HG02885 (cell line): Measurements from ENCODE around the gene KRTCAP2.

ENCODE experiments used
- ATAC-seq: cut with Tn5 transposase; IDR thresholded peaks from one replicate; pipeline ENCODE4 v1.9.1; 2021; ENCODE audit warnings: mild to moderate bottlenecking; ENCODE audit not compliant: unreplicated experiment, poor library complexity

Gene KRTCAP2

DNA sequence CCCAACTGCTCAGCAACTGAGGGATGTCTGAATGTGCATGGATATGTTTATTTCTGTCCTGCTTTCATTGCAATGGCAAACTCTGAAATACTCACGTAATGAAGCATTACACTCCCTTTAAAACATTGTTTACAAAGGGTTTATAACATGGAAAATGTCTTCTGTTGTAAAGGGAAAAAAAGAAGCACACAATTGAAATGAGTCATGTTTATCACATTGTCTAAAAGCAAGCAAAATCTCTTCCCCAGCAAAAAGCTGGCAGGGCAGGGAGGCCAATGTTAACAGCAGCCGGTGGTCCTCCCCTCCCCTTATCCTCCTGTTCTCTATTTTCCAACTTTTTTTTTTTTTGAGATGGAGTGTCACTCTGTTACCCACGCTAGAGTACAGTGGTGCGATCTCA, 49.3 kb downstream of the KRTCAP2 start:
- ATAC-seq: no peak

DNA sequence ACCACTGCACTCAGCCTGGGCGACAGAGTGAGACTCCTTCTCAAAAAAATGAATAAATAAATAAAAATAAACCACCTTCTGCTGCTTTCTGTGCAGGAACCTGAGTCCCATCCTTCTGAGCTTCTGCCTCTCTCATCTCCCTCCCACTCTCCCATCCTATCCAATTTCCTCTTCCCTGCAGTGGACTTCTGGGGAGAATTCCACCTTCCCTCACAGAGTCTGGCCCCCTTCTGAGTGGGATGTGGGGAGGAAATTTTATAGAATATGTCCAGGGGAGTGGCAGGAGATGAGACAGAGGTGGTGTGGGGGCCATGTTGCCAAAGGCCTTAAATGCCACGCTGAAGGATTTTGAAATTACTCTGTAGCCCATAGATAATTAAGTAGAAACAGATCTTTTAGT, 50.8 kb downstream of the KRTCAP2 start:
- no peak for ATAC-seq

DNA sequence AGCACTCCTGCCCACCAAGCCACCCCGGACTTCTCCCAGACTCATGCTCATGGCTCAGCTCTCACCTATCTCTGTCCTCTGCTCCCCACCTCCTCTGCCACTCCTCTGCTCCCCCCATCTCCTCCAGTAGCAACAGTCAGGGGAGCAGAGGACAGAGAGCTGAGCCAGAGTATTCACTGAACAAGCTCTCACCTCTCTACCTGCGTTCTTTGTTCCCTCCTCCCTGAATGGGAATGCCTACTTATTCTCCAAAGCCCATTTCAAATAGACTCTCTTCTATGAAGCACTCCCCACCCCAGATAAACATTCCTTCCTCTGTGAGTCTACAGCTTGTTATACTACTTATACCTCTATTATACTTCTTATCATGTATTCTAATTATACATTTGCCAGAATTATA, 51.9 kb downstream of the KRTCAP2 start:
- ATAC-seq: no peak

DNA sequence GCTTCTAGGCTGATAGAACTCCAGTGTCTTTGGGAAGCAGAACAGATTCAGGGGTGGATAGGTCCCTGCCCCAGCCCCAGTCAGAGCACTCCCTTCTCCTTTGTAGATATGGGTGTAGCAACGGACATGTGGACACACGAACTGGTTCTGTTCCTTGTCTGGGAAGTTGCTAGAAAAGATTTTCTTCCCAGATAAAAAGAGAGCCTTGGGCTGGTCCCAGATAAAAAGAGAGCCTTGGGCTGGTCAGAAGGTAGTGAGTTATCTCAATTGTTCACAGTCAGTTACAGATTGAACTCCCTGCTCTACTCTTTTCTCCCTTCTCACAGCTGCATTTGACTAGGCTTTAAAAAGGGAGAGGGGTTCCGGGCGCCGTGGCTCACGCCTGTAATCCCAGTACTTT, 52.9 kb downstream of the KRTCAP2 start:
- no peak for ATAC-seq
